D721Med (cell line): ENCODE results near the gene FAF2.

Source experiments
- DNase-seq: peaks from one replicate; pipeline ENCODE4 v3.0.0; 2011; ENCODE audit warnings: low spot score; ENCODE audit not compliant: insufficient read length
- FAIRE-seq: peaks from 2 replicates; lab custom pipeline; 2011; peaks lifted over from hg19 to GRCh38; lab: Jason Lieb, UNC
- TF ChIP-seq, protein P1 (sequence below): IDR thresholded peaks from 2 replicates; pipeline ENCODE4 v1.5.1; 2012; ENCODE audit warnings: mild to moderate bottlenecking, control low read depth; ENCODE audit not compliant: insufficient read depth; ENCODE audit errors: missing control alignments

Gene FAF2

DNA sequence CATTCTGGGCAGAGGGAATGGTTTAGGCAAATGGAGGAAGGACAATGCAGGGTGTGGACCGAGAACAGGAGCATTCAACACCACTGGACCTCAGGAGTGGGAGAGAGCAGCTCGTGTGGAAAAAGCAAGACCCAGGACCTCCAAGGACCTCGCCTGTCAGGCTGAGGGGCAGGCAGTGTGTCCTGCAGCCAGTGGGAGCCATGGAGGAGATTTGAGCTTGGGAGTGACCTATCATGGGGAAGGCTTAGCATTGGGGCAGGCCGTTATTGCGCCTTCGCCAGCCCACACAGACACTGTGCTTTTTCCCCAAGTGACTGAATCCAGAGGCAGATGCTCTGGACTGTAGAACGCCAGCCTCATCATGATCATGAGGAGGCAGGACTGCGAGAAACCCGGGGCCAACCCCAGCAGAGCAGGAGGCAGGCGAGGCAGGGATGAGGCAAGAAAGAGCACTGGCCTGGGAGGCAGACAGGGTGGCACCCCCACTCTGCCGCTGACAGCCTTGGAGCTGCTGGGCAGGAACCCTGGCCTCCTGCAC lies 104.2 kb downstream of the FAF2 start:
- DNase-seq = no peak
- TF ChIP-seq, protein P1, sequence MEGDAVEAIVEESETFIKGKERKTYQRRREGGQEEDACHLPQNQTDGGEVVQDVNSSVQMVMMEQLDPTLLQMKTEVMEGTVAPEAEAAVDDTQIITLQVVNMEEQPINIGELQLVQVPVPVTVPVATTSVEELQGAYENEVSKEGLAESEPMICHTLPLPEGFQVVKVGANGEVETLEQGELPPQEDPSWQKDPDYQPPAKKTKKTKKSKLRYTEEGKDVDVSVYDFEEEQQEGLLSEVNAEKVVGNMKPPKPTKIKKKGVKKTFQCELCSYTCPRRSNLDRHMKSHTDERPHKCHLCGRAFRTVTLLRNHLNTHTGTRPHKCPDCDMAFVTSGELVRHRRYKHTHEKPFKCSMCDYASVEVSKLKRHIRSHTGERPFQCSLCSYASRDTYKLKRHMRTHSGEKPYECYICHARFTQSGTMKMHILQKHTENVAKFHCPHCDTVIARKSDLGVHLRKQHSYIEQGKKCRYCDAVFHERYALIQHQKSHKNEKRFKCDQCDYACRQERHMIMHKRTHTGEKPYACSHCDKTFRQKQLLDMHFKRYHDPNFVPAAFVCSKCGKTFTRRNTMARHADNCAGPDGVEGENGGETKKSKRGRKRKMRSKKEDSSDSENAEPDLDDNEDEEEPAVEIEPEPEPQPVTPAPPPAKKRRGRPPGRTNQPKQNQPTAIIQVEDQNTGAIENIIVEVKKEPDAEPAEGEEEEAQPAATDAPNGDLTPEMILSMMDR = no peak
- FAIRE-seq = no peak

- TF ChIP-seq, protein P1 = no peak
- DNase-seq (no peak), FAIRE-seq (no peak)
Measured at GRCh38 chr5:176553260-176554085, 105.3 kb downstream of the FAF2 start.

GRCh38 chr5:176557846-176558245 lies 109.7 kb downstream of the FAF2 start:
- TF ChIP-seq, protein P1 = no peak
- FAIRE-seq = no peak

More at GRCh38 chr5:176557846-176558245, 109.7 kb downstream of the FAF2 start:
- DNase-seq = no peak
